ENCODE data around the gene CD38.

CD38 gene

DNA sequence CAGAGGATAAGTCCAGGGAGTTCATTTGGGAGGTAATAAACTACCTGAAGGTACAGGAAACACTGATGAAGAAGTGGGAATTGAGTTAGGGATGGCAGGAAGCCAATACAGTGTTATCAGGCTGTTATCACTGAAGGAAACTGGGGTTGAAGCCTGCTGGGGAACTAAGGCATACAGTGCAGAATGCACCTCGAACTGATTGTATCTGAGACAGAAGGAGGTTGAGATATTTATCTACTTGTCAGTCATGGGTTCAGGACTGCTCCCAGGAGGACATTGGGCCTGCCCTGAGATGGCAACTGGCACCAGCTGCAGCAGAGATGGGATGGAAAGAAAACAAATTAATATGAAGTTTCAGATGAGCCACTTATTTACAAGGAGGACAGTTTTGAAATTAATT lies 35.5 kb upstream of the CD38 start:
- Histone ChIP-seq H3K27ac (no peak overlapping the region; the same call in 1 of the 2 replicates), H3K36me3 (no peaks in the 10 kb centered on the region; the same call in 1 of the 2 replicates), H3K4me1 (peaks cover 13% of the 10 kb centered on the region), H3K9ac (no peak overlapping the region), H3K9me3 (peaks cover 71% of the 10 kb centered on the region), H3K27me3 (no peaks in the 10 kb centered on the region), H3K4me2 (0 out of 2 replicates have a peak overlapping the region, but pooled peaks have one; percentile 15), H3K4me3 (no peak overlapping the region), H4K20me1 (no peaks in the 10 kb centered on the region)
- TF ChIP-seq Cebpa-rat (IDR thresholded peaks at IDR 0.05) = no peak

DNA sequence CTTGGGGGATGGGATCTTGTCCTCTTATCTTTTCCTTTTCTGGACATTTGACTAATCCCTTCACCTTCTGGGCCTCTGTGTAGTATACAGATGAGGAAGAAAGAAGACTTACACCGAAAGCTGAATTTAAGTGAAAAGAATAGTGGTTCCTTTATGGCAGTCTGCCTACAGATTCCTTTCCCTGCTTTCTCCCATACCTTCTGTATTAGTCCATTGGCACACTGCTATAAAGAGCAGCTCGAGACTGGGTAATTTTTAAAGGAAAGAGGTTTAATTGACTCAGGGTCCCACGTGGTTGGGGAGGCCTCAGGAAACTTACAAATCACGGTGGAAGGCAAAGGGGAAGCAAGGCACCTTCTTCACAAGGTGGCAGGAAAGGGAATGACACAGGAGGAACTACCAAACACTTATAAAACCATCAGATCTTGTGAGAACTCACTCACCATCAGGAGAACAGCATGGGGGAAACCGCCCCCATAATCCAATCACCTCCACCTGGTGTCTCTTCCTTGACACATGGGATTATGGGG lies 34.0 kb upstream of the CD38 start:
- Histone ChIP-seq H3K4me2 (no peak overlapping the region), H3K27ac (no peak overlapping the region), H3K36me3 (no peaks in the 10 kb centered on the region; the same call in 1 of the 2 replicates), H3K9me3 (peaks cover 83% of the 10 kb centered on the region), H3K27me3 (no peaks in the 10 kb centered on the region), H3K4me1 (peaks cover 12% of the 10 kb centered on the region; the same call in 1 of the 2 replicates), H3K9ac (no peak overlapping the region), H4K20me1 (no peaks in the 10 kb centered on the region), H3K4me3 (no peak overlapping the region)
- no peak for TF ChIP-seq Cebpa-rat (IDR thresholded peaks at IDR 0.05)

DNA sequence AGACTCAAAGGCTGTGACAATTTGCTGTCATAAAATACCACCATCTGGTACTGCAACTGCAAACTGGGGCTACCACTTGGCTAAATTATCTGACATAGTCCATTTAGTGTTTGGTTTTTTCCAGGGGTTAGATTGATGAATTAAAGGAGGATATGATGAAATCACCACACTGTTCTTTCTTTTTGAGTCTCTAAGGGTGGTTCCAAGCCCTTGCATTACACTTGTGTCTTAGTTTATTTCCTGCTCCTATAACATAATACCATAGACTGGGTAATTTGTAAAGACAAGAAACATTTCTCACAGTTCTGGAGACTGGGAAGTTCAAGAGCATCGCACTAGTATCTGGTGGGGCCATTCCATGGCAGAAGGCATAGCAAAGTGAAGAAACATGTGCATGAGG lies 32.0 kb upstream of the CD38 start:
- no peak overlapping the region for H3K27ac ChIP-seq
- H3K4me3 ChIP-seq = no peak overlapping the region
- no peak for TF ChIP-seq Cebpa-rat (IDR thresholded peaks at IDR 0.05)
- H3K9me3 ChIP-seq = peaks cover 70% of the 10 kb centered on the region
- no peak overlapping the region for H3K4me2 ChIP-seq
- no peaks in the 10 kb centered on the region; the same call in 1 of the 2 replicates for H3K36me3 ChIP-seq
- H4K20me1 ChIP-seq = no peaks in the 10 kb centered on the region
- H3K27me3 ChIP-seq = no peaks in the 10 kb centered on the region
- no peak overlapping the region for H3K9ac ChIP-seq
- H3K4me1 ChIP-seq = peaks cover 12% of the 10 kb centered on the region; the same call in 1 of the 2 replicates

DNA sequence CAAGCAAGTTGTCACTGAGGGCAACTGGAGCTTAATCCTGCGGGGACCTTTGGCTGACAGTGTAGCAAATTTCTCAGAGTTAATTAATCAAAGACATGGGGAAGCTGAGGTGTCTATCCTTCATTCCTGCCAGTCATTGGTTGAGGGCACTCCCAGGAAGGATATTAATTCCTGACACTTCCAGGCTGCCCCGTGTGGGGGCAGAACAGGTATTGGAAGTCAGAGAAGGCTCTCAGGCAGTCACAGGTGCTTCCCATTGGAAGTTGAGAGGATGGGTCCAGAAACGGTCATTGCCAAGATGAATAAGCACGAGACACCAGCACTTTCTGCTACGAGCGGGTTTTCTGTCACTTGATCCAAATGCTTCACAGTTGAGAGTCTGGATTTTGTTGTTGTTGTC lies 29.1 kb upstream of the CD38 start:
- Histone ChIP-seq H3K9me3 (peaks cover 41% of the 10 kb centered on the region), H3K4me3 (no peak overlapping the region), H3K9ac (no peak overlapping the region), H3K27me3 (no peaks in the 10 kb centered on the region), H3K4me1 (peaks cover 11% of the 10 kb centered on the region), H3K27ac (no peak overlapping the region), H3K4me2 (no peak overlapping the region), H3K36me3 (no peaks in the 10 kb centered on the region), H4K20me1 (no peaks in the 10 kb centered on the region)
- no peak for TF ChIP-seq Cebpa-rat (IDR thresholded peaks at IDR 0.05)

DNA sequence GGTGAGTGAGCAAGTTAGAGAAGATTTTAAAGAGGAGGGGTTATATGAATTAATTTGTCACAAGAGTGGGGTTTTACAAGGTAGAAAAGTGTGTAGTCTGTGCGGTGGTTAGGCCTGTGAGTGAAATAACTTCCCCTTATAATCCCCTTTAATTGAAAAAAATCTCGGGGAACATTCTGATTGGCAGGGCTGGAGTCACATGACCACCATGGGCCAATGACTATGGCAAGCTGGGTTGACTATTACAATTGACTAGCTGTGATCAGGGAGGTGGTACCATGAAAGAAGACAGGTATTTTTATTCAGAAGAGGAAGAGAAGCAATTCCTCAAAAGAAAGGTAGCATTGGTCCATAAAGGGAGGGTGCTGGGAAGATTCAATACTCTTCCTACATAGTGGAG lies 27.0 kb upstream of the CD38 start:
- H3K9me3 ChIP-seq = peaks cover 26% of the 10 kb centered on the region
- H3K36me3 ChIP-seq = no peaks in the 10 kb centered on the region
- H3K4me3 ChIP-seq = no peak overlapping the region
- H3K4me1 ChIP-seq = peaks cover 32% of the 10 kb centered on the region
- no peaks in the 10 kb centered on the region for H3K27me3 ChIP-seq
- H3K27ac ChIP-seq = no peak overlapping the region
- H4K20me1 ChIP-seq = no peaks in the 10 kb centered on the region
- no peak overlapping the region for H3K4me2 ChIP-seq
- no peak overlapping the region for H3K9ac ChIP-seq
- no peak for TF ChIP-seq Cebpa-rat (IDR thresholded peaks at IDR 0.05)

DNA sequence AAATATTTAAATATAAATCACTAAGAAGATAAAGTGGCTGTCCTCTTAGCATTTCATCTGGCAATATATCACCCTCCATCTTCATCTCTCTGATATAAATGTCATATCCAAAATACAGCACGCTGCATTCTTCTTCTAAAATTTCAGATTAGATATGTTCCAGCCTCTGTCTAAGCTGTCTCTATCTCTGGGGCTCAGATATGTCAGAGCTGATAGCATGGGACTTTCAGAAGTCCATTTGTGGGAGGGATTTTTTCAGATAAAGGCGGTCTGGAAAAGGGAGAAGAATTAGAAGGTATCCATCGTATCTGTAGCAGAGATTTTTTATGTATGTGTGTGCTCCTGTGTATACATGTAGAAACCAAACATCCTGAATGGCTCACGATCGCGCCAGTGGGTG lies 25.0 kb upstream of the CD38 start:
- H3K36me3 ChIP-seq = no peaks in the 10 kb centered on the region
- H3K4me1 ChIP-seq = peaks cover 47% of the 10 kb centered on the region
- TF ChIP-seq Cebpa-rat (IDR thresholded peaks at IDR 0.05) = no peak
- H4K20me1 ChIP-seq = no peaks in the 10 kb centered on the region
- H3K9me3 ChIP-seq = peaks cover 8% of the 10 kb centered on the region; the same call in 1 of the 2 replicates
- H3K9ac ChIP-seq = no peak overlapping the region
- no peaks in the 10 kb centered on the region for H3K27me3 ChIP-seq
- peak overlapping the region; percentile 86; the same call in 1 of the 2 replicates for H3K27ac ChIP-seq
- no peak overlapping the region for H3K4me3 ChIP-seq
- peak overlapping the region; percentile 88 for H3K4me2 ChIP-seq

DNA sequence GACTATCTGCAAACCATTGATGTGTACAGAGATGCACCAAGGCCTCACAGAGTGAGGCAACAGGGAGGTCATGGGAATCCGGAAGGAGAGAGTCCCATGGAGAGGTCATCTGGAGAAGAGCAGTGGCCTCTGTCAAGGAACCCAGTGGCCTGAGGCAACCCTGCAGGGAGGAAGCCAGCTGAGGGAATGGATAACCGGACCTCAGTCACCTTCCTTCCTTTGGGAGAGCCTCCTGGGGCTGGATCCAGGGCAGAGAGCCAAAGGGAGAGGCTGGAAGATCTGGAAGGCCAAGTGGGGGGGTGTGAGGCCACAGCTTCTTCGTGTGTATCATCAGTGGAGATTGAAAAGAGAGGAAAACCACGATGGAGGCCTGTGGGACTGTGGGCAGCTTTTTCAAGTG lies 24.3 kb upstream of the CD38 start:
- Histone ChIP-seq H3K4me3 (peak overlapping the region; percentile 61), H3K4me1 (peaks cover 47% of the 10 kb centered on the region), H3K4me2 (peak overlapping the region; percentile 88), H4K20me1 (no peaks in the 10 kb centered on the region), H3K9ac (peak overlapping the region; percentile 60), H3K27me3 (no peaks in the 10 kb centered on the region), H3K27ac (peak overlapping the region; percentile 86), H3K9me3 (peaks cover 8% of the 10 kb centered on the region; the same call in 1 of the 2 replicates), H3K36me3 (no peaks in the 10 kb centered on the region)
- no peak for TF ChIP-seq Cebpa-rat (IDR thresholded peaks at IDR 0.05)

DNA sequence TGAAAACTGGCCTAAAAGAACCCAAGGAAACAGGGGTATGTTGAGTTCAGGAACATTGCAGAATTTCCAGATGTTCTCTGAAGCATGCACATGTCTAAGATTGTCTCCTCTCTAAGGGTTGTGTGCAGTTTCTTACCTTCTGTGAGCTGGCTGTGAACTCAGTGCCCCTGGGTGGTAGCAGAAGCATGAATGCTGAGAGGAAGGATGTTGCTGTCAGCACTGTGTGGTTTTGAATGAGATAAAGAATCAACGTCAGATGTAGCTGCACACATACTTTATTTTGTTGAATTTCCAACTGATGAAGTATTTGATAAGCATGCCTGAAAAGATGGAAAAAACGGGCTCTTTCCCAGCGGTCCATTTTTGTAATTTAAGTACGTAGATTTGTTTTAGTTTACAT lies 23.8 kb upstream of the CD38 start:
- no peaks in the 10 kb centered on the region for H3K36me3 ChIP-seq
- H3K27ac ChIP-seq = peak overlapping the region; percentile 86
- H3K4me1 ChIP-seq = peaks cover 47% of the 10 kb centered on the region
- peak overlapping the region; percentile 60 for H3K9ac ChIP-seq
- no peak for TF ChIP-seq Cebpa-rat (IDR thresholded peaks at IDR 0.05)
- peaks cover 13% of the 10 kb centered on the region; the same call in 1 of the 2 replicates for H3K9me3 ChIP-seq
- H3K4me2 ChIP-seq = peak overlapping the region; percentile 88
- H3K27me3 ChIP-seq = no peaks in the 10 kb centered on the region
- H3K4me3 ChIP-seq = peak overlapping the region; percentile 61
- H4K20me1 ChIP-seq = no peaks in the 10 kb centered on the region

DNA sequence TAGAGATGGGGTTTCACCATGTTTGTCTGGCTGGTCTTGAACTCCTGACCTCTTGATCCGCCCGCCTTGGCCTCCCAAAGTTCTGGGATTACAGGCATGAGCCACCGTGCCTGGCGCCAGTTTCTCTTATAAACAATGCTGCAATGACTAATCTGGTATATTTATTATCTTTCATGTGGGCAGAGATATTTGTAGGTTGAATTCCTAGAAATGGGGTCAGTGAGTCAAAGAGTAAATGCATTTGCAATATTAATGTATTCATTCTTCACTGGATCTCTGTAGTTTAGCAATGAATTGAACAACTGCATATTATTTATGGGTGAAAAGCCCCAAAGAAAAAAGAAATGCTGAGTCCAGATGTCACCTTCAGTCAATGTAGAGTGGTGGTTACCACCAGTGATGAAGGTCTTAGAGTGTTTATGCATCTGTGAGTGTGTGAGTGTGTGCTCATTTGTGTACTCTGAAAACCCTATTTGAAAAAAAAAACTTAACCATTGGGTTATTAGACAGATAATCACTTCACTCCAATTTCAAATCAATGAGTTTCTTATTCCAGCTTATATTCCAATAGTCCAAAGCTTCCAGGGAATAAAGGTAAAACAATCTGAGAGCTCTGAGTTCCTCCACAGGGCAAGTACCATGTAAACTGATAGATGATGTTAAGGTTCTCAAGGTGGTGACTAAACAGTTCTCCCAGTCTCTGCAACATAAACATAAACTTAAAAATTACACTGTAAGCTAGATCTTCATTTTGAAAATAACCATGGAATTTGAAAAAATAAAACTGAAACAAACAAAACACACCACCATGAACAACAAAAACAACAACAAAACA lies 22.6 kb upstream of the CD38 start:
- Histone ChIP-seq H3K4me1 (peaks cover 47% of the 10 kb centered on the region), H3K27ac (peak overlapping the region; percentile 86), H3K27me3 (no peaks in the 10 kb centered on the region), H3K4me3 (peak overlapping the region; percentile 61), H3K9me3 (peaks cover 19% of the 10 kb centered on the region; the same call in 1 of the 2 replicates), H4K20me1 (no peaks in the 10 kb centered on the region), H3K4me2 (peak overlapping the region; percentile 88), H3K9ac (peak overlapping the region; percentile 68), H3K36me3 (no peaks in the 10 kb centered on the region)
- TF ChIP-seq Cebpa-rat (IDR thresholded peaks at IDR 0.05) = no peak

DNA sequence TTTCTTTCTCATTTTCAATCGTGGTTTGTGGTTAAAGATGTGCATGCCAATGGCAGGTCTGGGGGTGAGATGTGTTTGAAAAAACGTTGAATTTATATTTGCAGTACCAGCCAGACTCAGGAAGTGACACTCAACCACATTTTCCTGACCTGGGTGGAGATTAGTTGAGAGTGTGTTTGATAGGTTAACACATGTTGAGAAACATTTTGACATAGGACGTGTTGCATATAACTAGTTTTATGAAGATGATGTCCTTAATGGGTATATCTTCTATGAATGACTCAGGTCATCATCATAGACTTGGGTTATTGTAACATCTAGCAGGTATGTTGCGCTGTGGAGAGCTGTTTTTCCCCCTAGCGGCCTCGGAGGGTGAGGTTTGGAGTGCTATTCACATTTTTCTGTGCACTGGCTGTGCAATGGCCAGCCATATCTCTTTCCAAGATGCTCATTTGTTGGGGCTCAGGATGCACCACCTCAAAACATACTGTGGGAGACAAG lies 21.7 kb upstream of the CD38 start:
- Histone ChIP-seq H3K27ac (peak overlapping the region; percentile 86), H4K20me1 (no peaks in the 10 kb centered on the region), H3K36me3 (no peaks in the 10 kb centered on the region), H3K27me3 (no peaks in the 10 kb centered on the region), H3K9ac (peak overlapping the region; percentile 68), H3K9me3 (peaks cover 19% of the 10 kb centered on the region; the same call in 1 of the 2 replicates), H3K4me1 (peaks cover 47% of the 10 kb centered on the region), H3K4me3 (peak overlapping the region; percentile 61), H3K4me2 (peak overlapping the region; percentile 88)
- no peak for TF ChIP-seq Cebpa-rat (IDR thresholded peaks at IDR 0.05)

All from BLaER1 (cell line).